ENCODE data around the gene CDH13.

Gene CDH13

GRCh38 chr16:83653785-83654184 is 1027.0 kb downstream of the CDH13 start:
- DNase-seq: no peak

GRCh38 chr16:83660282-83660681 is 1033.5 kb downstream of the CDH13 start:
- DNase-seq: no peak

DNA sequence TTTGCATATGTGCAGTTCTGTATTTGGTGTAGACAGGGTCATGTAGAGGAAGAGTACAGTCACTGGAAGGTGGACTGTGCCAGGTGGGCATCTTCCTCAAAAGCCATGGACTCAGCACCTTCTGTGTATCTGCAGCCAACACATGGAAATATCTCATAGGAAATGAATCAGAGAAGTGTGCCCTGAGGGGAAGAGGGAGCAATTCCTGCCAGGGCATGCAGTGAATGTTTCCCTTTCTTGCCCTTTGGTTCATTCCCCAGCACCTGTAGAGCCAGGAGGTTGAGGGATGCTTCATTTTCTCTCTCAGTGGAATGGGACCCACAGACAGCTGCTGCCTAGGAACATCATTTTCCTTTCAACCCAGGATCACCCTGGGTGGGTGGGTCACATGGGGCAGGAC is 1034.9 kb downstream of the CDH13 start:
- no peak for DNase-seq

GRCh38 chr16:83666449-83666848 is 1039.7 kb downstream of the CDH13 start:
- DNase-seq: peak; percentile 24

DNA sequence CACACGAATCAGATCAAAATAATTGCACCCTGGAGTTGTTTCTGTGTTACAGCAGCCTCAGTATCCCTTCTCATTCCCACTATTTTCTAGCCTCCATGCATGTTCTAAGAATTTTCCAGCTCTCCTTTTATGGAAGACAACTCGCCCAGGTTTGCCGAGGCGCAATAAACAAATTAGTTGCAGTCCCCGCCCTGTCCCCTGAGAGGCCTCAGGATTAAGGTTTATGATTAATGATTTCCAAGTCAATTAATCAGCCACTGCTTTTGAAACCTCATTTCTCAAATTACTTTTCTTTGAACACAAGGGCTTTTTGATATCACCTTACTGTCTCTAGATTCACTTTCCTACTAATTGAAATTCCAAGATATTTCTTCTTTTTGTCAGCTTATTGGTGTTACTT is 1042.7 kb downstream of the CDH13 start:
- no peak for DNase-seq

- no peak for DNase-seq
Measured at GRCh38 chr16:83674931-83675535, 1048.3 kb downstream of the CDH13 start.

GRCh38 chr16:83676086-83676485 is 1049.3 kb downstream of the CDH13 start:
- no peak for DNase-seq

DNA sequence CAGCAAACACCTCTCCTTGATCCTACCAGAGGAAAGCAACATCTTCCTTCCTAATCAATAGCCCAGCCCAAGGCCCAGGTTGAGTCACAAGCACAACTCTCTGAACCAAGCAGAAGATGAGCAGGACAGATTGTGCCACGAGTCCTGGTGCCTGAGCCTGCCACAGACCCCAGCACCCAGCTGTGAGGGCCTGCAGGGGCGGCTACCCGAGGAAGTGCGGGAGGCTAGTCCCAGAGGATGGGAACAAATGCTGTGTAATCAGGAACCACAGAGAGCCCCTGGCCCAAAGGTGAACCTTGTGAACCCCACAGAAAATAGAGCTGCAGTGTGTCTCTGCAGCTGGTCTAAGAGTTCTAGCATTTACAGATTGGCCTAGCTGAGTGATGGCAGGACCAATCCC is 1054.2 kb downstream of the CDH13 start:
- DNase-seq: no peak

DNA sequence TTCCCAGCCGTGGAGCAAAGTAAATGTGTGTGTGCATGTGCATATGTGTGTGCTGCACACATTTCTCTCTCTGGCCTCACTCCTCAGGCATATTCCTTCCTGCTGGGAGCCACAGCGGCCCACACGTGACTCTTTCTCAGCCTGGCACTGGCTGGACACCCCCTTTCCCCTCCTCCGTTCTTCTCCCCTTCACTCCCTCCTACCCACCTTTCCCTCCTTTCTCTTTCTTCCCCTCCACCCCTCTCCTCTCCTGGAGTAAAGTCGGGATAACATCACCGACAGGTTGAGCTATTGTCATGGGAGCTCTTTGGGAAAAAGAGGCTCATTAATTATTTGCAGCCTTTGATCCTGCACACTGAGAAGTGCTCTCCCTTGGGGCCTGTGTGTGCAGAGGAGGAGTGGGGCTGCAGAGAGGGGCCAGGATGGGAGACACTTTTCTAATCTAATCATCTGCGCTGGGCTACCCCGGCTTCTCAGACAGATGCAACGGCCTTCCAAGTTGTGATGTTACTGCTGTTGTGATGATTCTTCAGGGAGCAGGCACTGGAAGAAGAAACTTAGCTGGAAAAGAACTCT is 1054.7 kb downstream of the CDH13 start:
- no peak for DNase-seq

- DNase-seq: no peak
Measured at GRCh38 chr16:83682116-83682867, 1055.5 kb downstream of the CDH13 start.

DNA sequence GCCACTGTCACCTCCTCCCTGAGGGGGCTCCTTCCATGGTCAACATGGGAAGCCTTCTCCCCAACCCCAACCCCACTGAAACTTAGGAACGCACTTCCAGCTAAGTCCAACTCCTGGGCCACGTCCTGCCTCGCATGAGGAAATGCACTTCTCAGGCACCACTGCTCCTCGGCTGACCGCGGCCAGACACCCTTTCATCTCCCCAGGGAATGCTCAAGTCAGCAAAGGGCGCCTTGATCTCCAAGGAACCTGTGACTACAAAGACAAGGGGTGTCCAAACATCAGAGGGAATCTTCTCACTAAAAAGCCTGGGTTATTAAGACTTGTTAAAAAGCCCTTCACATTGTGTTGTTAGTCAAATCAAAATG is 1056.1 kb downstream of the CDH13 start:
- no peak for DNase-seq

GRCh38 chr16:83685615-83686165 is 1058.9 kb downstream of the CDH13 start:
- no peak for DNase-seq

GRCh38 chr16:83686726-83687125 is 1060.0 kb downstream of the CDH13 start:
- DNase-seq: no peak

- DNase-seq: no peak
Measured at GRCh38 chr16:83689385-83689831, 1062.6 kb downstream of the CDH13 start.

DNA sequence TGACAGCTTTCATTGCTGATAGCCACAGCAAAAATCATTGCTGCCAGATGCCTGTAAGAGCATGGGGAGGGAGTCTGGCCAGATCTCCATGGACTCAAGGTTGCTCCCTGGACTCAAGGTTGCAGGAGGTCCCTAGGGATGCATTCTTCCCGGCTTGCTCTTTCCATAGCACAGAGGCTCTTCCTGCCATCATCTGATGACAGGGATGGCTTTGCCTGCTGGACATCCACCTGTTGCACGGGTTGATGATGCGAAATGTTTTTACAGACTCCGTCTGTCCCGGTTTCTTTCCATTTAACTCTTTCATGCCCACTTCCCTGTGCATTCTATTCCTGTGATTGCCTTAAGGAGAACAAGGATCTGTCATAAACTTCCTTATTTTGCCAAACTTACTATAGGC is 1065.5 kb downstream of the CDH13 start:
- no peak for DNase-seq

DNA sequence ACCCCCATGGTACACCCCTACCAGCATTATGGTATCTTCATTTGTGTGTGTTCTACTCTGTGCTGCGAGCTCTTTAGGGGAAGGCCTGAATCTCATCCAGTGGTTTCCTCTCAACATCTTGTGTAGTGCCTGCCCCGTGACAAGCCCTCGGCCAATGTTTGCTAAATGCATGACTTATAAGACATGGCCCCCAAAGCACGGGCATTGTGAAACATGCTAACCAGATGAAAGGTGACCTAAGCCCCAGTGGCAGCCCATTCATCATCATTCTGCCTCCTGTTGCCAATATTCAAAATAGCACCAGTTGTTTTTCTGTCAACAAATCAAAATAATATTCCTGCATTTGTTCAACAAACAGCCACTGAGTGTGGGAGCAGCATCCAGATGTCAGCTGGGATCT is 1072.2 kb downstream of the CDH13 start:
- DNase-seq: no peak

DNA sequence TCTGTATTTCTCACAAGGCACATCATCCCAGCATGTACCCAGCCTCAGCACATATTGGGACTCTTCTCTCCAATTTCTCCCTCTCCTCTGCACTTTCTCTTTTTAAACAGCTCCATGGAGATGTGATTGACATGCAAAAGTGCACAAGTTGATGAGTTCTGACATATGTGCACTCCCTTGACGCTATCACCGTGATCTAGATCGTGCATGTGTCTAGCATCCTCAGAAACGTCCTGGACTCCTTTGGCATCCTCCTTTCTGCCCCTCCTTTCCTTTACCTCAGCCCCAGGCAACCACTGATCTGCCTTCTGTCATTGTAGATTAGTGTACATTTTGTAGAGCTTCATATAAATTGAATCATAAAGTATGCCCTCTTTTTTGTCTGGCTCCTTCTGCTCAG is 1073.0 kb downstream of the CDH13 start:
- no peak for DNase-seq

- DNase-seq: no peak
Measured at GRCh38 chr16:83700918-83701317, 1074.1 kb downstream of the CDH13 start.

GRCh38 chr16:83701494-83701893 is 1074.7 kb downstream of the CDH13 start:
- DNase-seq: no peak

DNA sequence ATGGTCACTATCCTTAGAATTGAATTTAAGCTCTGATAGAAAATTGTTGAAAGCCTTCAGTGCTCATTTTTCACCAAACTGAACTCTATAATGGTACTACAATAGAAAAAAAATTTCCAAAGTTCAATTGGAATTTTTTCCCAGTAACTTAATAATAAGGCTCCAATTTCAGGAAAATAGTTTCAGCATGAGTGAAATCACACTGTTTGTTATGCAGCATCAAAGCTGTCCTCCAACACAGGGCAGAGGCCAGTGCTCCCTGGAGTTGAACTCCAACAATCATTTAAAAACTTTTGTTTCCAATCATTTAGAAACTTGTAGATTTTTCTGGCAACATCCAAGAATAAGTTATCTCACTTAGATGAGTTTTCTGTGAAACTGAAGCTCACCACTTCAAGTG is 1077.9 kb downstream of the CDH13 start:
- DNase-seq: no peak

GRCh38 chr16:83705856-83706255 is 1079.1 kb downstream of the CDH13 start:
- no peak for DNase-seq

DNA sequence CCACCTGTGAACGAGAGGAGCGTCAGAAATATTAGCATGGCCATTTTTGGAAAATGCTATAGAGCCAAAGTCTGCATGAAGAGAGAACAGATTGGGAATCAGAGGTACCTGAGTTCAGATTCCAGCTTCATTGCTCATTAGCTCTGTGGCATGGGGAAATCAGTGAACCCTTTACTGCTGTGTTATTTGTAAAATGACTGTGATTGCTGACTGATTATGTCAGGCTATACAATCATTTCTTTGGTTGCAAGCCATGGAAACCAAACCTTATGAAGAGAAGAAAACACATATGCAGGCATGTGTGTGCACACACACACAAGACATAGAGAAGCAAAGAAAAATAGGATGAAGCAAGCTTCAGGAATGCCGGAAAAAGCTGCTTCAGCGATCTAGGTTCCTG is 1079.6 kb downstream of the CDH13 start:
- no peak for DNase-seq

- no peak for DNase-seq
Measured at GRCh38 chr16:83711069-83711468, 1084.3 kb downstream of the CDH13 start.

GRCh38 chr16:83713597-83713996 is 1086.8 kb downstream of the CDH13 start:
- peak; percentile 52 for DNase-seq

Measured in NCI-H510A (cell line).